Esophagus muscularis mucosa (tissue), 3 donors: ENCODE measurements around the gene RAD51B.

Source experiments
- CTCF ChIP-seq, 3 experiments: fragments of 200-600 bp in 2 of 3; fragments of 450-650 bp in 1 of 3; sonication (generic) in 2 of 3; IDR thresholded peaks; one replicate each; pipeline ENCODE4 v1.5.1; 2017 to 2019; ENCODE audit warnings: antibody characterized with exemption in 3 of 3, mild to moderate bottlenecking in 2 of 3, moderate library complexity in 1 of 3
- POLR2A ChIP-seq: fragments of 450-650 bp; IDR thresholded peaks from one replicate; pipeline ENCODE4 v1.6.1; 2017; ENCODE audit warnings: antibody characterized with exemption, moderate library complexity, mild to moderate bottlenecking, low read depth

GRCh38 chr14:68316078-68316868, 496.7 kb downstream of the RAD51B start:
- TF ChIP-seq POLR2A (no peak), CTCF (IDR thresholded peaks at IDR 0.05) (no peak)
